ENCODE data around the gene DDT.

DNA sequence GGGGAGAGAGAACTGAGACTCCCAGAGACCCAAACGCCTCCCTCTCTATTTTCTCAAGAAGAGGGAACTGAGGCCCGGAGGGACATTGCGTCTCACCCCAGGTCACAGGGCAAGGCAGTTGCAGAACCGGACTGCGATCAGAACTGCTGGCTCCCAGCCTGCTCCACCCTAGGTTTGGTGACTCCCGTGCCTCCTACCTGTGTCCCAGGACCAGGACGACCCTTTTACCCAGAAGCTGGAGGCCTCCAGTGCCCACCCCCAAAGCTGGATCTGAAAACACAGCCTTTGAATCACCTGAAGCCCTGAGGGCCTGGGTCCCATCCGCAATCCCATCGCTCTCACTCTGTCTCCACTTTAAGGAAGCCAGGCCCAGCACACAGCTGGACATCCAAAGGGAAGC, 29.6 kb upstream of the DDT start:
- TF ChIP-seq, protein P1, sequence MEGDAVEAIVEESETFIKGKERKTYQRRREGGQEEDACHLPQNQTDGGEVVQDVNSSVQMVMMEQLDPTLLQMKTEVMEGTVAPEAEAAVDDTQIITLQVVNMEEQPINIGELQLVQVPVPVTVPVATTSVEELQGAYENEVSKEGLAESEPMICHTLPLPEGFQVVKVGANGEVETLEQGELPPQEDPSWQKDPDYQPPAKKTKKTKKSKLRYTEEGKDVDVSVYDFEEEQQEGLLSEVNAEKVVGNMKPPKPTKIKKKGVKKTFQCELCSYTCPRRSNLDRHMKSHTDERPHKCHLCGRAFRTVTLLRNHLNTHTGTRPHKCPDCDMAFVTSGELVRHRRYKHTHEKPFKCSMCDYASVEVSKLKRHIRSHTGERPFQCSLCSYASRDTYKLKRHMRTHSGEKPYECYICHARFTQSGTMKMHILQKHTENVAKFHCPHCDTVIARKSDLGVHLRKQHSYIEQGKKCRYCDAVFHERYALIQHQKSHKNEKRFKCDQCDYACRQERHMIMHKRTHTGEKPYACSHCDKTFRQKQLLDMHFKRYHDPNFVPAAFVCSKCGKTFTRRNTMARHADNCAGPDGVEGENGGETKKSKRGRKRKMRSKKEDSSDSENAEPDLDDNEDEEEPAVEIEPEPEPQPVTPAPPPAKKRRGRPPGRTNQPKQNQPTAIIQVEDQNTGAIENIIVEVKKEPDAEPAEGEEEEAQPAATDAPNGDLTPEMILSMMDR (IDR thresholded peaks at IDR 0.05; ENCODE audit: low read depth, low read length) = no peak
- TF ChIP-seq, protein P2, sequence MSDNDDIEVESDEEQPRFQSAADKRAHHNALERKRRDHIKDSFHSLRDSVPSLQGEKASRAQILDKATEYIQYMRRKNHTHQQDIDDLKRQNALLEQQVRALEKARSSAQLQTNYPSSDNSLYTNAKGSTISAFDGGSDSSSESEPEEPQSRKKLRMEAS (IDR thresholded peaks at IDR 0.05; ENCODE audit: low read depth, low read length) = no peak
